HG03469 (cell line): Measurements from ENCODE around the gene STAMBPL1.

Source experiments
- ATAC-seq: cut with Tn5 transposase; IDR thresholded peaks from one replicate; pipeline ENCODE4 v1.9.1; 2021; ENCODE audit warnings: mild to moderate bottlenecking, moderate library complexity, moderate number of reproducible peaks; ENCODE audit not compliant: unreplicated experiment

The STAMBPL1 gene

GRCh38 chr10:88946200-88946599 lies 66.2 kb downstream of the STAMBPL1 start:
- no peak for ATAC-seq

- ATAC-seq: no peak
Observed at GRCh38 chr10:88946965-88947590, 67.0 kb downstream of the STAMBPL1 start.

- no peak for ATAC-seq
Observed at GRCh38 chr10:88949051-88949450, 69.0 kb downstream of the STAMBPL1 start.

GRCh38 chr10:88949912-88950837 lies 70.1 kb downstream of the STAMBPL1 start:
- no peak for ATAC-seq

- no peak for ATAC-seq
Observed at GRCh38 chr10:88952647-88953111, 72.6 kb downstream of the STAMBPL1 start, which contains the start of gene ACTA2. Gene ACTA2, minus strand, starts transcription at chr10:88952773. Its CDS starts 3,843 bp downstream, at chr10:88948930.

- ATAC-seq: no peak
Observed at GRCh38 chr10:88953662-88954061, 73.6 kb downstream of the STAMBPL1 start.

- no peak for ATAC-seq
Observed at GRCh38 chr10:88954458-88955083, 74.5 kb downstream of the STAMBPL1 start.

- no peak for ATAC-seq
Observed at GRCh38 chr10:88957381-88957780, 77.3 kb downstream of the STAMBPL1 start.

GRCh38 chr10:88958721-88959120 lies 78.7 kb downstream of the STAMBPL1 start:
- no peak for ATAC-seq

- no peak for ATAC-seq
Observed at GRCh38 chr10:88960802-88961201, 80.8 kb downstream of the STAMBPL1 start.

- ATAC-seq: no peak
Observed at GRCh38 chr10:88961266-88961665, 81.2 kb downstream of the STAMBPL1 start.

- ATAC-seq: no peak
Observed at GRCh38 chr10:88962336-88962735, 82.3 kb downstream of the STAMBPL1 start.

GRCh38 chr10:88963318-88963717 lies 83.3 kb downstream of the STAMBPL1 start:
- no peak for ATAC-seq

- no peak for ATAC-seq
Observed at GRCh38 chr10:88964360-88964759, 84.3 kb downstream of the STAMBPL1 start.

GRCh38 chr10:88964869-88965415 lies 84.9 kb downstream of the STAMBPL1 start:
- ATAC-seq: no peak

- no peak for ATAC-seq
Observed at GRCh38 chr10:88966797-88967196, 86.8 kb downstream of the STAMBPL1 start.

GRCh38 chr10:88968391-88968790 lies 88.3 kb downstream of the STAMBPL1 start:
- ATAC-seq: no peak

- ATAC-seq: no peak
Observed at GRCh38 chr10:88971221-88972061, 91.4 kb downstream of the STAMBPL1 start.
